ENCODE data around the gene PEBP1. TPM values are rescaled to one million over a fixed set of nuclear protein-coding genes. Genes with fewer than 3 reads are reported as not detected.
"Not testable (repeated sequence)": the region's sequence is repeated elsewhere in the genome, so short reads cannot be mapped to it uniquely, and the experiment has no call there.

Gene PEBP1
- polyA plus RNA-seq, 4 donors: 173 to 315 (median 305) TPM

- DNase-seq (ENCODE audit: low read depth in 4 of 4, low spot score in 3 of 4): no peak
Observed at GRCh38 chr12:118127867-118128266, 8.1 kb upstream of the PEBP1 start.

- not testable (repeated sequence) for DNase-seq (ENCODE audit: low read depth in 4 of 4, low spot score in 3 of 4)
Observed at GRCh38 chr12:118129436-118129835, 6.5 kb upstream of the PEBP1 start.

- DNase-seq (ENCODE audit: low read depth in 4 of 4, low spot score in 3 of 4): no peak
Observed at GRCh38 chr12:118136559-118137003, 657 bp downstream of the PEBP1 start.

GRCh38 chr12:118137148-118137678 is 1.3 kb downstream of the PEBP1 start:
- DNase-seq (ENCODE audit: low read depth in 4 of 4, low spot score in 3 of 4): no peak

GRCh38 chr12:118140825-118141224 is 4.9 kb downstream of the PEBP1 start:
- no peak for DNase-seq (ENCODE audit: low read depth in 4 of 4, low spot score in 3 of 4)

- DNase-seq (ENCODE audit: low read depth in 4 of 4, low spot score in 3 of 4): no peak
Observed at GRCh38 chr12:118144499-118144898, 8.6 kb downstream of the PEBP1 start.

- DNase-seq (ENCODE audit: low read depth in 4 of 4, low spot score in 3 of 4): no peak
Observed at GRCh38 chr12:118145113-118145797, 9.3 kb downstream of the PEBP1 start.

- DNase-seq (ENCODE audit: low read depth in 4 of 4, low spot score in 3 of 4): no peak
Observed at GRCh38 chr12:118145798-118146156, 9.9 kb downstream of the PEBP1 start.

- DNase-seq (ENCODE audit: low read depth in 4 of 4, low spot score in 3 of 4): no peak
Observed at GRCh38 chr12:118148287-118148686, 12.4 kb downstream of the PEBP1 start.

GRCh38 chr12:118150625-118151024 is 14.7 kb downstream of the PEBP1 start:
- DNase-seq (ENCODE audit: low read depth in 4 of 4, low spot score in 3 of 4): no peak

- DNase-seq (ENCODE audit: low read depth in 4 of 4, low spot score in 3 of 4): no peak
Observed at GRCh38 chr12:118151755-118152154, 15.8 kb downstream of the PEBP1 start.

GRCh38 chr12:118160536-118160935 is 24.6 kb downstream of the PEBP1 start:
- DNase-seq (ENCODE audit: low read depth in 4 of 4, low spot score in 3 of 4): no peak

- DNase-seq (ENCODE audit: low read depth in 4 of 4, low spot score in 3 of 4): no peak
Observed at GRCh38 chr12:118164798-118165486, 29.0 kb downstream of the PEBP1 start.

GRCh38 chr12:118166946-118167345 is 31.0 kb downstream of the PEBP1 start:
- DNase-seq (ENCODE audit: low read depth in 4 of 4, low spot score in 3 of 4): no peak

GRCh38 chr12:118175823-118176447 is 40.0 kb downstream of the PEBP1 start:
- DNase-seq (ENCODE audit: low read depth in 4 of 4, low spot score in 3 of 4): no peak

GRCh38 chr12:118183155-118183554 is 47.2 kb downstream of the PEBP1 start:
- DNase-seq (ENCODE audit: low read depth in 4 of 4, low spot score in 3 of 4): no peak

GRCh38 chr12:118183711-118184110 is 47.8 kb downstream of the PEBP1 start:
- DNase-seq (ENCODE audit: low read depth in 4 of 4, low spot score in 3 of 4): no peak

GRCh38 chr12:118185602-118186397 is 49.9 kb downstream of the PEBP1 start:
- no peak for DNase-seq (ENCODE audit: low read depth in 4 of 4, low spot score in 3 of 4)

- DNase-seq (ENCODE audit: low read depth in 4 of 4, low spot score in 3 of 4): no peak
Observed at GRCh38 chr12:118187751-118188435, 52.0 kb downstream of the PEBP1 start.

- peak in 2 of 4 donors; percentile 31 for DNase-seq (ENCODE audit: low read depth in 4 of 4, low spot score in 3 of 4)
Observed at GRCh38 chr12:118188690-118189371, 52.9 kb downstream of the PEBP1 start.

Measured in left renal pelvis (tissue), 4 donors.